Endothelial cell of umbilical vein (primary cell): ENCODE measurements around the gene TOX2.

ENCODE experiments used
- CTCF ChIP-seq, 2 donors: IDR thresholded peaks; 1 replicate in 1 of 2; 2 replicates in 1 of 2; pipeline ENCODE4 v1.5.1; 2011; ENCODE audit warnings: low read length in 2 of 2, mild to moderate bottlenecking in 2 of 2, moderate library complexity in 2 of 2, control low read depth in 1 of 2, inconsistent platforms in 1 of 2, low read depth in 1 of 2; ENCODE audit not compliant: insufficient read depth in 1 of 2; ENCODE audit errors: extremely low read depth in 1 of 2
- EZH2 ChIP-seq: IDR thresholded peaks from 2 replicates; pipeline ENCODE4 v1.6.1; 2012; ENCODE audit warnings: borderline replicate concordance, low read depth, mild to moderate bottlenecking, moderate library complexity, low read length, inconsistent platforms; ENCODE audit not compliant: severe bottlenecking
- FOS ChIP-seq: IDR thresholded peaks from 2 replicates; pipeline ENCODE4 v1.6.1; 2011; ENCODE audit warnings: mild to moderate bottlenecking, low read length, moderate library complexity, borderline replicate concordance; ENCODE audit not compliant: insufficient read depth
- GATA2 ChIP-seq: IDR thresholded peaks from 2 replicates; pipeline ENCODE4 v1.7.0; 2011; ENCODE audit warnings: low read depth, mild to moderate bottlenecking, moderate library complexity, mixed read lengths, low read length; ENCODE audit not compliant: insufficient read length, insufficient read depth
- JUN ChIP-seq: IDR thresholded peaks from 2 replicates; pipeline ENCODE4 v1.6.1; 2011; ENCODE audit warnings: borderline replicate concordance, low read depth; ENCODE audit not compliant: insufficient read length, insufficient read depth
- MYC ChIP-seq: IDR thresholded peaks from one replicate; pipeline ENCODE4 v1.6.1; 2011; ENCODE audit warnings: mild to moderate bottlenecking, low read depth, low read length
- POLR2A ChIP-seq: IDR thresholded peaks from 2 replicates; pipeline ENCODE4 v1.6.1; 2012; ENCODE audit warnings: low read depth, mild to moderate bottlenecking, control low read depth, low read length
- POLR2AphosphoS5 ChIP-seq: IDR thresholded peaks from 2 replicates; pipeline ENCODE4 v1.6.1; 2012; ENCODE audit warnings: low read depth, mild to moderate bottlenecking, control low read depth, low read length, moderate library complexity; ENCODE audit not compliant: insufficient read depth
- TF ChIP-seq, protein P1 (sequence below): IDR thresholded peaks from 2 replicates; pipeline ENCODE4 v1.6.1; 2011; ENCODE audit not compliant: insufficient read depth, insufficient read length

- no peak for TF ChIP-seq CTCF (IDR thresholded peaks at IDR 0.05; ENCODE audit: extremely low read depth in 1 of 2, insufficient read depth in 1 of 2, low read depth in 1 of 2, low read length in 2 of 2)
- no peak for TF ChIP-seq POLR2AphosphoS5
- no peak for TF ChIP-seq FOS
- TF ChIP-seq POLR2A: no peak
- TF ChIP-seq, protein P1, sequence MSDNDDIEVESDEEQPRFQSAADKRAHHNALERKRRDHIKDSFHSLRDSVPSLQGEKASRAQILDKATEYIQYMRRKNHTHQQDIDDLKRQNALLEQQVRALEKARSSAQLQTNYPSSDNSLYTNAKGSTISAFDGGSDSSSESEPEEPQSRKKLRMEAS: no peak
- no peak for TF ChIP-seq EZH2
- no peak for TF ChIP-seq JUN
- TF ChIP-seq GATA2: no peak
- no peak for TF ChIP-seq MYC
These were observed 14.6 kb upstream of the TOX2 start for GRCh38 chr20:43900121-43900466.
